ENCODE data around the gene PPDPF. TPM values are rescaled to one million over a fixed set of nuclear protein-coding genes. Genes with fewer than 3 reads are reported as not detected.

The PPDPF gene
- total and polyA plus RNA-seq, 2 donors (not counting 3 experiments of a cell fraction or from before 2014, with no cell fraction given): 52.2 to 219 TPM

GRCh38 chr20:63475209-63475608 is 45.4 kb upstream of the PPDPF start:
- intact Hi-C loops (cut with micrococcal nuclease) (no loop called here), dilution Hi-C loops (cut with MboI; ENCODE audit: extremely low pct_ligation_motif_present, low sequenced_read_pairs) (no loop called here)
- Histone ChIP-seq H3K4me1 (ENCODE audit: control insufficient read depth, extremely low read depth, insufficient read depth, low read length) (no peaks in the 10 kb centered on the region), H3K4me3 (replicated peaks in 1 of 3; ENCODE audit: insufficient read depth in 1 of 3, low read depth in 1 of 3, low read length in 3 of 3) (no peak overlapping the region), H3K27ac (ENCODE audit: insufficient read depth, low read depth, low read length) (no peak overlapping the region), H3K9ac (replicated peaks; ENCODE audit: extremely low read depth, insufficient read depth, low read length) (no peak overlapping the region), H2AFZ (ENCODE audit: low read depth, low read length) (no peak overlapping the region), H3K79me2 (ENCODE audit: control insufficient read depth, insufficient read depth, low read length) (no peaks in the 10 kb centered on the region), H3K27me3 (ENCODE audit: control insufficient read depth in 2 of 2, insufficient read depth in 2 of 2, low read length in 2 of 2) (peaks cover 31 to 34% of the 10 kb centered on the region in 2 experiments), H3K36me3 (ENCODE audit: control insufficient read depth in 2 of 2, extremely low read depth in 1 of 2, insufficient read depth in 2 of 2, low read length in 2 of 2) (no peaks in the 10 kb centered on the region), H4K20me1 (replicated peaks; ENCODE audit: control insufficient read depth, extremely low read depth, insufficient read depth, low read length) (no peaks in the 10 kb centered on the region), H3K4me2 (ENCODE audit: insufficient read depth, low read length) (no peak overlapping the region), H3K9me3 (replicated peaks; ENCODE audit: control insufficient read depth, insufficient read depth, low read length) (no peaks in the 10 kb centered on the region), H3K9me1 (replicated peaks; ENCODE audit: control insufficient read depth, extremely low read depth, insufficient read depth, low read length) (no peaks in the 10 kb centered on the region)
- TF ChIP-seq FOS (IDR thresholded peaks at IDR 0.05; ENCODE audit: borderline replicate concordance, insufficient read depth, low read length) (no peak), POLR2A (IDR thresholded peaks at IDR 0.05; ENCODE audit: low read depth, low read length) (no peak), CTCF (IDR thresholded peaks at IDR 0.05; ENCODE audit: extremely low read depth in 1 of 2, insufficient read depth in 1 of 2, low read depth in 1 of 2, low read length in 2 of 2) (no peak), EZH2 (IDR thresholded peaks at IDR 0.05; ENCODE audit: borderline replicate concordance, low read depth, low read length, severe bottlenecking) (no peak), MYC (IDR thresholded peaks at IDR 0.05; ENCODE audit: low read depth, low read length) (no peak), POLR2AphosphoS5 (IDR thresholded peaks at IDR 0.05; ENCODE audit: insufficient read depth, low read depth, low read length) (no peak), GATA2 (IDR thresholded peaks at IDR 0.05; ENCODE audit: insufficient read depth, insufficient read length, low read depth, low read length) (no peak), MAX (IDR thresholded peaks at IDR 0.05; ENCODE audit: insufficient read depth, insufficient read length) (no peak), JUN (IDR thresholded peaks at IDR 0.05; ENCODE audit: borderline replicate concordance, insufficient read depth, insufficient read length, low read depth) (no peak)
- DNase-seq (ENCODE audit: low read depth, low spot score): no peak
- ChIA-PET POLR2A (no interaction called here), CTCF (interaction anchor here (0.6 kb wide), 1 partner anchor 40 kb away, joined by 3 read pairs; no protein-coding TSS in a partner anchor)
- no peak for FAIRE-seq
- no TSS peak for BruUV-seq (replicated peaks)
